Amniotic stem cell (primary cell): ENCODE measurements around the gene GMPPA.

Source experiments
- DNase-seq: peaks from one replicate; lab custom pipeline; 2025; lab: John Stamatoyannopoulos, UW

Gene GMPPA

GRCh38 chr2:219506802-219507526 is 8.3 kb downstream of the GMPPA start:
- no peak for DNase-seq

DNA sequence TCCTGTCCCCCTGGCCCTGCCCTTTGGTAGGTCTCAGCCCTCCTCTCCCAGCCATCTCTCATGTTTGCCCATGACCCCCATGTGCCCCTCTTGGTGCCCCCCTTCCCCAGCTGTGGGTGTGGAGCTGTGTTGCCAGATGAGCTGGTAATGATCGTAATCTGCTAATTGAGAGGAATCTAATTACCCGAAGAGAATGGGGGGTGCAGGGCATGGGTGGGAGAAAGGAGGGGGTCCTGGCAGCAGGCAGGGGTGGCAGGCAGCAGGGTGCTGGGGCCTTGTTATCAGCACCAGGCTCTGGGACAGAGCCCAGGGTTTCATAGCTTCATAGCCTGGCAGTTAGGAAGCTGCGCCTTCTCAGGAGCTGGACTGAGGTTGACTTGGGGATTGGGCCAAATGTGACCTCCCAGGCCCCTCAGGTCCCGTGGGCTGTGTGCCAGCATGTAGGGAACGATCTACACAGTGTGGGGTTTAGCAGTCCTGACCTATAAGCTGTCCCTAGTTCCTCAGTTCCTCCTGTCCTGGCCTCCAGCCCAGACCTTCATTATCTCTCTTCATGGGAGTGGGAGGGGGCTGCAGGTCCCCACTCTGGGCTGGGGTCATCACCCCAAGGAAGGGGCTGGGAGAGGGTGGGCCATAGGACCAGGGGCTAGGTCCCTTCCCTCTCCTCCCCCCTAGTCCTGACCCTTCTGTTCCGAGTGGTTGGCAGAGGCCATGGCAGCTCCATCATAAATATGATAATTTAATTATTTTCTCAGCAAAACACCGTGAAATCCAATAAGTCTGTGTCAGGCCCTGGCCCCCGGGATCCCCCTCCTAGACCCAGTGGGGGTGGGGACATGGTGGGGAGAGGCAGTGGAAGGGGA is 9.1 kb downstream of the GMPPA start:
- DNase-seq = no peak

DNA sequence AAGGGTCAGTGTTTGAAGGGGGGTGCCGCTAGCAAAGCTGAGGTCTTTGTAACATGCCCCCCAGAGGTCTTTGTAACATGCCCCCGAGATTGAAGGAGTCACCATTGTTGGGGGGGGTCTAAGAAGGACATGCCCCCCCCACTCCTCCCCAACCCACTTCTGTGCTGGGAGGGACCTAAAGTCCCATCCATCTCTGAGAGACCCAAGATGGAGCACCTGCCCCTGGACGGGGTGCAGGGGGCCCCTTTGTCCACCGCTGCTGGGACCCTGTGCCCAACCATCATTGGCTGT is 9.7 kb downstream of the GMPPA start:
- DNase-seq = no peak

DNA sequence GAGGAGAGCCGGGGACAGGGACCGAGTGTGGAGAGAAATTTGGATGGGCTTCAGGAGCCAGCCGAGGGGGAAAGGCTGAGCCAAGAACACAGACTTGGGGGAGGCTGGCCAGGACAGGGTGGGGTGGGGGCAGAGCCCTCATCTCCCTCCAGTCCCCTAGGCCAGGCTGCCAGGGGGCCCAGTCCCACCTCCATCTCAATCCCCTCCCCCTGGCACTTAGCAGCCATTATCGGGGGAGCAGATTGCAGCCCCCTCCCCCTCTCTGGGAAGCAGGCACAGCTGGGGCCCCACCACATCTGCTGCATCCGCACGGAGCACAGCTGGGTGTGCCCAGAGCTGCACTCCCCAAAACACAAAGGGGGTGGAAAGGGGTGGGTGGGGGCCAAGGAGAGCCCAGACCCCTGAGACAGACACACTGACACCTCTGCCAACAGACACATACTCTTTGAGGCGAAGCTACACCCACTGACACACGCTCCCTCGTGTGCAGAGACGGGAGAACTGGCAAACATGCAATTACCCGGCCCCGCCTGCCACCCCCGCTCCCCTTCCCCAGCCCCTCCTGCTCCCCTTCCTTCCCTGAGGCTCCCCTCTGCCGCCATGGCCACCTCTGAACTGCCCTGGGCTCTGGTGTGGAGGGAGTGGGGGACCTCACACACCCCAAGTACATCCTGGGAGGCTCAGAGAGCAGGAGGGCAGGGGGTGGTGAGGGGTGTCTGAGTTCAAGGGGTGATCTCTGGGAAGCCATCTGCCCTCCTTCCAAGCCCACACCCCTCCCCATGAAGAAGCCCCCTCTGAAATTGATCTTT is 10.5 kb downstream of the GMPPA start:
- DNase-seq = no peak

DNA sequence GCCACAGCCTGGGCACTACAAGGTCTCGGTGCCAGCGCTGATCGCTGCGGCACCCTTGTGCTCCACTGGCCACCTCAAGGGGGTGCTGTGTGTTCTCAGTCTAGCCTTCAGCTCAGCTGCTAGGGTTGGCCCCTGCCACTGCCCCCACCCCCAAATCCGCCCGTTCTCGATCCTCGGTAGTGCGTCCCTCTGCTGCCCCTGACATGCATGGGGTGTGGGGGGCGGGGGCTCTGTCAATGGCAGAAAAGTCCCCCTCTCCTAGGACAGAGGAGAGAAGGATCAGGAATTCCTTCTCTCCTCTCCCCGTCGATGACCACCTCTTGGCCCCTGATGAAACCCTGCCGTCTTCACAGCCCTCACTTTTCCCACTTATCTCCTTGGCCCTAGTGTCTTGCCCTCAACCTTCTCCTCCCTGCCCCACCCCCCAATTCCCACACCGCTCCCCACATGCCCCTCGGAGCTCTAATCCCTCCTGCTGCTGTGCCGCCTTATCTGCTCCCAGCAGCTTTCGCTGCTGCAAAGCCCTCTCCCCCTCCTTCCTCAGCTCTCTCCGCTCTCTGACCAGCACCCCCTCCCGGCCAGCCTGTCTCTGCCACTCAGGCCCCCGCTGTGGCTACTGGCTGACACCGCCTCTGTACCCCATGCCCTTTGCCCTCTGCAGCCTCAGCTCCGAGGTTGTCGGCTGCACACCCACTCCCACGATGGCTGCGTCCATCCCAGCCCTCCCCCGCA is 11.3 kb downstream of the GMPPA start:
- no peak for DNase-seq

- no peak for DNase-seq
Measured at GRCh38 chr2:219510512-219511135, 11.9 kb downstream of the GMPPA start.

DNA sequence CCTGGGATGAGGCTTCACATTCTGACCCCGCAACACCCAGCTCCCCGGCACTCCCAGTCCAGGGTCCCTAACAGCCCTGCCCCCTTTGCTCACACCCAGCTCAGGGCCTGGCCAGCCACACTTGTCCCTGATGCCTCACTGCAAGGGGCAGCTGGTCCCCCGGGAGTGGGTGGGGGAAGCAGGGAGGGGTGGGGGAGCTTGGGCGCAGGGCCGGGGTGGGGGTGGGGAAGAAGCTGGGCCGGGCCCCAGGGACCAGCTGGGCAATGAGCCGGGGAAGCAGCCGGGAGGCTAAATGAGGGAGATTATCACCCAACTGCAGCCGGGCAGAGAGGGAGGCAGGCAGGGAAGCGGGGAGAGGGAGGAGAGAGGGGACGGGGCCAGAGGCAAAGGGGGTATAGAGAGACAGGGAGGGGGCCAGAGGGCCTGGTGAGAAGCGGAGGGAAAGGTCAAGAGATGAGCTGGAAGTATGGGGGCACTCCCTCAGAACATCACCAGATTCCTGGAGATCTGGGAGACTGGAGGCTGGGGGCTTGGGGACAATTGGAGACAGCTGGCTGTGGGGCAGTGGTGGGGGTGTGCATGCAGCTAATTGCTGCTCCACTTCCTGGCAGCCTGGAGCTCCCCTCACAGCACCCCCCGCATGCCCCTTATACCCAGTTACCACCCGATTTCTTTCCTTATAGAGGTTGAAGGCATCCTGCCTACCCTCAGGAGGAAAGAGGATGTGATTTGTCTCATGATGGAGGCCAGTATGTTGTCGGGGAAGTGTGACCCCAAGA is 13.0 kb downstream of the GMPPA start:
- DNase-seq = no peak

GRCh38 chr2:219512524-219513216 is 14.0 kb downstream of the GMPPA start:
- DNase-seq = no peak

- no peak for DNase-seq
Measured at GRCh38 chr2:219513787-219514186, 15.1 kb downstream of the GMPPA start.

DNA sequence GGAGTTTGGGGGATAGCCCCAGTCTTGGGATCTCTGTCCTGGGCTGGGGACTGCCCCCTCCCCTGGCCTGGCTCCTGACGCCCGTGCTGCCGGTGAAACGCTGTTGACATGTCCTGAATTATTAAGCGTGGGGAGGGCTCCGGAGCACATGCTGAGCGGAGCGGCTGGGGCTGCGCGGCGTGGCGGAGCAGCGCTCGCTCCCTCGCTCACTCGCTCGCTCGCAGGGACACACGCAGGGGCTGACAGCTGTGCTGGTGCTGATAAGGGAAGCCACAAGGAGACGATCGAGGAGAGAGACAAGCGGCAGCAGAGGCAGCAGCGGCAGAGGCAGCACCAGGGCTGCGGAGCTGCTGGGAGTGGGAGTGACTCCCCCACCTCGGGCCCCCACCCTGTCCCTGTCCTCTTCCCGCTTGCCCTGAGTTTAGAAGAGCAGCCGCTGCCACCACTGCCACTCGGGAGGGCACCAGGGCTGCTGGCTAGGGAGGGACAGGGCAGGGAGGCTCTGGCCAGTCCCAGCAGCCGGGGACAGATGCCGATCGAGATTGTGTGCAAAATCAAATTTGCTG is 15.6 kb downstream of the GMPPA start, which contains the start of gene ASIC4:
ASIC4 (plus strand) TSS at position 287 of the 566 bp plus-strand sequence; CDS start at position 530, 243 bp downstream.
- no peak for DNase-seq

GRCh38 chr2:219514836-219515235 is 16.1 kb downstream of the GMPPA start:
- no peak for DNase-seq

- DNase-seq = no peak
Measured at GRCh38 chr2:219515874-219516629, 17.4 kb downstream of the GMPPA start.

- no peak for DNase-seq
Measured at GRCh38 chr2:219516888-219517287, 18.2 kb downstream of the GMPPA start.

DNA sequence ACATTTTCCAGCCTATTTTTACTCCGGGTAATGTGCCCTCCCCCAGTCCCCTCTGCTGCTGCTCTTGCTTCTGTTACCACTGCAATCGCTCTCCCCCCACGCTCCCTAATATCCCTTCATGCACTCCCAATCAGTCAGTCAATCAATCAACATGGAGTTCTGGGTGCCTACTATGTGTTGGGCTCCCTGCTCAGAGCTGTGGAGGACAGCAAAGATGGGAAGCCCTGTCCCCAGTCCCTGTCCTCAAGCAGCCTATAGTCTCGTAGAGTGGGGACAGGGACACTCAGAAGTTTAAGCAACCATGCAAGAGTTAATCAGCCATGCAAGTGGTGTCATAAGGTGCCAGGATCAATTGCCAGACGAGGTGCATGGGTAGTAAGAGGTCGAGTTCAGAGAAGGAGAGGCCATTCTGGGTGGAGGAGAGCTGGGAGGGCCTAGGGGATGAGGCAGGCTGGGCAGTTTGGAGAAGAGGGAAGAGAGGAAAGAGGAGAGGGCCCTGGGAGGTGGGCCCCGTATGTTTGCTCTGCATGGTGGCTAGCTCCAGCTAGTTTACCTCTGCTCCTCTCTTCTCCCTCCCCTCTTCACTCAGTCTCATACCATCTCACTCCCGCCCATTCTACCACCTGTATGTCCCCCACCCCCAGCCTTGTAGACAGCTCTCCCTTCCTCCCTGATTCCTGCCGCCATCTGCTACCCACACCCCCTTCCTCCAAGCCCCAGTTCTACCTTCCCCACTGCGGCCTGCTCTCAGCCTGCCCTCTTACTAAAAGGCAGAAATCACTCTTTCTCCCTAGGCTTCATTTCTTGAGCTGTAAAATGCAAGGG is 19.5 kb downstream of the GMPPA start:
- DNase-seq = no peak

DNA sequence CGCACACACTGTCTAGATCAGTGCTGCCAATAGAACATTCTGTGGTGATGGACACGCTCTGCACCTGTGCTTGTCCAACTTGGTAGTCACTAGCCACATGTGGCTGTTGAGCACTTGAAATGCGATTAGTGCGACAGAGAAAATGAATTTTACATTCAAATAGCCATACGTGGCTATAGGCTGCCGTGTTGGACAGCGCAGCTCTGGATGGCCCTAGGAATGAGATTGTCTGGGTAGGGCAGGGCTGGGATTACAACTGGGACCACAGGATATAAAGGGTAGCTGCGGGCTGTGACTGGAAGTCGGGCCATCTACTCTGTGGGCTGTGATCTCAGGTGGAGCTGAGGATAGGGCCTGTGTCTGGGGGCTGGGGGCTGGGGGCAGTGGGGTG is 20.8 kb downstream of the GMPPA start:
- no peak for DNase-seq

GRCh38 chr2:219520079-219520478 is 21.4 kb downstream of the GMPPA start:
- DNase-seq = no peak

DNA sequence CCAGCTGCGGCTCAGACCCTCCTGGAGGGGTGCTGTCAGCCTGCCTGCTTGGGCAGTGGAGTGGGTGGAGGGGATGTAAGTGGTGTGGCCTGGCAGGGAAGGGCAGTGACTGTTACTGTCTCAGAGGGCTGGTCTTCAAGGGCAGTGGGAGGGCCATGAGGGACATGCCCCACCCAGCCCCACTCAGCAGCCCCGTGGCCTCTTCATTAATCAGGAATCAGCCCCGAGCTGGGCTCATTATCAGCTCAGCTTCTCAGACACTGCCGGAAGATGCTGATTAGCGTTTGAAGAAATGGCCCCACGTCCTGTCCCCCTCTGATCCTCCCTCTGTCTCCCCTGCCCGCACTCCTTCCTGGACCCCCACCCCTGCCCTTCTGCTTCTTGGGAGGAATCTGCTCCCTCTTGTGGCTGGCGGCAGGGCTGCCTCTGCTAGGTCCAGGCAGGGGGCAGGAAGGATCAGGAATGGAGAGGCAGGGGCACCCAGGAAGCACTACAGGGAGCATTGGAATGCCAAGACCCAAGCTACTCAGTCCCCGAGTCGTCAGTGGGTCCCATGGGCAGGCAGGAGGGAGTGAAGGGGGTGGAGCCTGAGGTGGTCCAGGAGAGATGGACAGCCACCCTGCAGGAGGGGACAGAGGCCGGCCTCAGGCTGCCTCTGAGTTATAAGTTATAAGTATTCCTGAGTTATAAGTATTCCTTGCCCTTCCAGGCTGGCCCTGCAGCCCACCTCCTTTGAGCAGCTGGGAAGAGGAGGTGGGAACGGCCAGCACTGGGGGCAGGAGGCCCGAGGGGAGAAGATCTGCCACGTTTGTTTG is 22.6 kb downstream of the GMPPA start:
- no peak for DNase-seq
